Mesenchymal stem cell (in vitro differentiated cells and primary cell): ENCODE measurements around the gene CCDC184.
A peak's percentile ranks its signal among the peaks of the same experiment; 100 is the strongest.

ENCODE experiments used
- DNase-seq: peaks from one replicate; pipeline ENCODE4 v3.0.0-alpha.2; 2013
- H2AFZ ChIP-seq: one replicate; pipeline ENCODE4 v1.6.1; 2013; ENCODE audit warnings: low read depth, mild to moderate bottlenecking, control low read depth, inconsistent platforms, low read length, moderate library complexity
- H2AK5ac ChIP-seq: 2 replicates; pipeline ENCODE4 v1.6.1; 2013; ENCODE audit warnings: low read length, moderate library complexity, mild to moderate bottlenecking, inconsistent platforms; ENCODE audit not compliant: severe bottlenecking
- H2BK120ac ChIP-seq: one replicate; pipeline ENCODE4 v1.6.1; 2013; ENCODE audit warnings: low read depth, mild to moderate bottlenecking, inconsistent platforms, low read length, moderate library complexity
- H2BK12ac ChIP-seq, 2 experiments: one replicate each; pipeline ENCODE4 v1.6.1; 2013; ENCODE audit warnings: inconsistent platforms in 2 of 2, low read length in 2 of 2, mild to moderate bottlenecking in 2 of 2, moderate library complexity in 2 of 2, control low read depth in 1 of 2
- H2BK15ac ChIP-seq: one replicate; pipeline ENCODE4 v1.6.1; 2013; ENCODE audit warnings: mild to moderate bottlenecking, low read depth, inconsistent platforms; ENCODE audit not compliant: poor library complexity, severe bottlenecking
- H2BK5ac ChIP-seq: 2 replicates; pipeline ENCODE4 v1.6.1; 2013; ENCODE audit warnings: low read depth, mild to moderate bottlenecking, low read length, control low read depth, inconsistent platforms; ENCODE audit not compliant: poor library complexity, severe bottlenecking
- H3K14ac ChIP-seq, 2 experiments: one replicate each; pipeline ENCODE4 v1.6.1; 2013; ENCODE audit warnings: inconsistent platforms in 2 of 2, low read length in 2 of 2, control low read depth in 1 of 2, mild to moderate bottlenecking in 1 of 2, moderate library complexity in 1 of 2
- H3K18ac ChIP-seq, 2 experiments: one replicate each; pipeline ENCODE4 v1.6.1; 2013; ENCODE audit warnings: inconsistent platforms in 2 of 2, low read length in 2 of 2, control low read depth in 1 of 2, low read depth in 1 of 2, mild to moderate bottlenecking in 1 of 2
- H3K23ac ChIP-seq, 2 experiments: one replicate each; pipeline ENCODE4 v1.6.1; 2013; ENCODE audit warnings: inconsistent platforms in 2 of 2, low read length in 2 of 2, mild to moderate bottlenecking in 2 of 2, moderate library complexity in 2 of 2, control low read depth in 1 of 2
- H3K27ac ChIP-seq: 2 replicates; pipeline ENCODE4 v1.5.1; 2013; ENCODE audit warnings: mild to moderate bottlenecking, moderate library complexity, low read length, control low read depth, inconsistent platforms; ENCODE audit not compliant: poor library complexity, severe bottlenecking
- H3K27me3 ChIP-seq, 2 experiments: 2 replicates each; pipeline versions ENCODE4 v1.6.1 to v1.7.0; 2013; ENCODE audit warnings: low read length in 2 of 2, mild to moderate bottlenecking in 2 of 2, moderate library complexity in 2 of 2, control low read depth in 1 of 2, inconsistent platforms in 1 of 2; ENCODE audit not compliant: control insufficient read depth in 1 of 2, insufficient read depth in 1 of 2
- H3K36me3 ChIP-seq, 2 experiments: 2 replicates each; pipeline versions ENCODE4 v1.6.1 to v1.7.0; 2013; ENCODE audit warnings: low read length in 2 of 2, control low read depth in 1 of 2, inconsistent platforms in 1 of 2, low read depth in 1 of 2, mild to moderate bottlenecking in 1 of 2; ENCODE audit not compliant: insufficient read depth in 2 of 2, control insufficient read depth in 1 of 2
- H3K4ac ChIP-seq, 2 experiments: one replicate each; pipeline ENCODE4 v1.6.1; 2013; ENCODE audit warnings: inconsistent platforms in 2 of 2, low read length in 2 of 2, mild to moderate bottlenecking in 2 of 2, moderate library complexity in 2 of 2, control low read depth in 1 of 2, low read depth in 1 of 2
- H3K4me1 ChIP-seq: 2 replicates; pipeline ENCODE4 v1.6.1; 2013; ENCODE audit warnings: low read depth, low read length, control low read depth; ENCODE audit not compliant: control insufficient read depth, insufficient read depth
- H3K4me2 ChIP-seq: 2 replicates; pipeline ENCODE4 v1.6.1; 2013; ENCODE audit warnings: low read length, mild to moderate bottlenecking, inconsistent platforms; ENCODE audit not compliant: poor library complexity, severe bottlenecking
- H3K4me3 ChIP-seq, 2 experiments: 2 replicates each; pipeline versions ENCODE4 v1.5.1 to v1.7.0; 2013; ENCODE audit warnings: low read length in 2 of 2, mild to moderate bottlenecking in 2 of 2, control low read depth in 1 of 2, low read depth in 1 of 2; ENCODE audit not compliant: insufficient read depth in 1 of 2
- H3K79me1 ChIP-seq: replicated peaks from 2 replicates; pipeline ENCODE4 v1.6.1; 2013; ENCODE audit warnings: mild to moderate bottlenecking, control low read depth, low read length, inconsistent platforms; ENCODE audit not compliant: poor library complexity, severe bottlenecking
- H3K9ac ChIP-seq: 2 replicates; pipeline ENCODE4 v1.7.0; 2013; ENCODE audit warnings: mild to moderate bottlenecking, low read length, moderate library complexity
- H3K9me3 ChIP-seq: 2 replicates; pipeline ENCODE4 v1.7.0; 2013; ENCODE audit warnings: mild to moderate bottlenecking, low read length; ENCODE audit not compliant: control insufficient read depth
- H4K8ac ChIP-seq: one replicate; pipeline ENCODE4 v1.6.1; 2013; ENCODE audit warnings: inconsistent platforms, mild to moderate bottlenecking, low read length, moderate library complexity
- H4K91ac ChIP-seq: one replicate; pipeline ENCODE4 v1.6.1; 2013; ENCODE audit warnings: mild to moderate bottlenecking, low read length, inconsistent platforms
- WGBS: methylation state at CpG from one replicate; pipeline ENCODE4 v1.1.7; 2013; ENCODE audit warnings: mixed read lengths; 5-methylcytosine and 5-hydroxymethylcytosine counted together

Gene CCDC184

DNA sequence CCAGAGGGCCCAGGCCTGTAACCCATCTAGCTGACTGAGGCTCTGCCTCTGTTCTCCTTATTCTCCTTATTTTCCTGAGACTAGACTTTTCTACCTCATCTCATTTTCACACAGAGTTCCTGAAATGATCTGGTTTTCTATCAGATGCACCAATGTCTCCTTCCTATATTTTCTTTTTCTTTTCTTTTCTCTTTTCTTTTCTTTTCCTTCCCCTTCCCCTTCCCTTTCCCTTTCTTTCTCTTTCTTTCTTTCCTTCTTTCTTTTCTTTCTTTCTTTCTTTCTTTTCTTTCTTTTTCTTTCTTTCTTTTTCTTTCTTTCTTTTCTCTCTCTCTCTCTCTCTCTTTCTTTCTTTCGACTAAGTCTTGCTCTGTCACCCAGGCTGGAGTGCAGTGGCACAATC, 3.0 kb upstream of the CCDC184 start:
- Histone ChIP-seq H3K36me3 (no peaks in the 10 kb centered on the region), H3K4me3 (no peak overlapping the region)

GRCh38 chr12:48180857-48181495, 2.5 kb upstream of the CCDC184 start:
- Histone ChIP-seq H3K4ac (no peak overlapping the region), H3K9ac (no peak overlapping the region), H4K8ac (no peak overlapping the region), H3K4me3 (no peak overlapping the region), H3K27ac (no peak overlapping the region), H2BK5ac (no peak overlapping the region), H3K4me2 (no peak overlapping the region), H2AFZ (no peak overlapping the region), H2BK12ac (no peak overlapping the region), H3K36me3 (no peaks in the 10 kb centered on the region), H3K4me1 (peaks cover 12% of the 10 kb centered on the region), H2AK5ac (no peak overlapping the region), H3K27me3 (peaks cover 77 to 83% of the 10 kb centered on the region in 2 experiments), H3K23ac (no peak overlapping the region), H3K79me1 (no peaks in the 10 kb centered on the region), H2BK120ac (no peak overlapping the region), H3K9me3 (no peaks in the 10 kb centered on the region), H4K91ac (no peak overlapping the region), H3K14ac (no peak overlapping the region), H2BK15ac (no peak overlapping the region), H3K18ac (no peak overlapping the region)
- whole genome bisulfite sequencing = 88% methylated on average over 2 of the region's 2 CpGs
- no peak for DNase-seq

More for the DNA sequence above, 3.0 kb upstream of the CCDC184 start:
- no peak for DNase-seq
- Histone ChIP-seq H3K27me3 (peaks cover 71 to 81% of the 10 kb centered on the region in 2 experiments), H3K4me1 (peaks cover 12% of the 10 kb centered on the region), H2BK12ac (no peak overlapping the region), H2AFZ (no peak overlapping the region), H3K4ac (no peak overlapping the region), H4K8ac (no peak overlapping the region), H3K4me2 (no peak overlapping the region), H3K79me1 (no peaks in the 10 kb centered on the region), H3K18ac (no peak overlapping the region), H3K9ac (no peak overlapping the region), H4K91ac (no peak overlapping the region), H2BK120ac (no peak overlapping the region), H3K23ac (no peak overlapping the region), H3K27ac (no peak overlapping the region), H3K14ac (no peak overlapping the region), H2BK15ac (no peak overlapping the region), H2BK5ac (no peak overlapping the region), H2AK5ac (no peak overlapping the region), H3K9me3 (no peaks in the 10 kb centered on the region)
- 85% methylated on average over 1 of the region's 1 CpG for WGBS

DNA sequence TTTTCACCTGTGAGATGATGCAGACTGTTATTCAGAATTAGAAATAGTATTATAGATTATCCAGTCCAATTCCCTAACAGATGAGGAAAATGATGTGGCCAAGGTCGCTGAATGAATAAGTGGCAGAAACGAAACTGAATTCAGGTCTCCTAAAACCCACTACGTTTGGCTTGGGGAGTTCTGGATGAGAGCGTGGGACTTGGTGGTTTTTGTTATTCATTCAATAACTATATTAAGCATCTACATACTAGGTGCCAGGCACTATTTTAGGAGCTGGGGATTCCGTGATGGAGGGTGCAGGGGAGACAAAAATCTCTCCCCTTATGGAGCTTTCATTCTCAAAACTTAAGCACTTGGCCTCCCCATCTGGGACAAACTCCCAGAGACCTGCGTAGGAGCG, 813 bp upstream of the CCDC184 start:
- Histone ChIP-seq H3K18ac (no peak overlapping the region), H3K27ac (no peak overlapping the region), H3K9ac (peak overlapping the region; percentile 89), H3K14ac (no peak overlapping the region), H2BK120ac (no peak overlapping the region), H3K4me3 (peak overlapping the region in 1 of 2 experiments; percentile 95), H3K27me3 (peaks cover 68 to 87% of the 10 kb centered on the region in 2 experiments), H3K36me3 (no peaks in the 10 kb centered on the region), H2AK5ac (no peak overlapping the region), H2BK15ac (no peak overlapping the region), H4K8ac (no peak overlapping the region), H3K4me1 (peaks cover 12% of the 10 kb centered on the region), H3K4me2 (peak overlapping the region; percentile 91), H3K79me1 (no peaks in the 10 kb centered on the region), H4K91ac (no peak overlapping the region), H2BK12ac (no peak overlapping the region), H3K4ac (no peak overlapping the region), H3K9me3 (no peaks in the 10 kb centered on the region), H2AFZ (peak overlapping the region; percentile 93), H3K23ac (peak overlapping the region in 1 of 2 experiments; percentile 64), H2BK5ac (no peak overlapping the region)
- 13% methylated on average over 3 of the region's 7 CpGs for WGBS
- no peak for DNase-seq

DNA sequence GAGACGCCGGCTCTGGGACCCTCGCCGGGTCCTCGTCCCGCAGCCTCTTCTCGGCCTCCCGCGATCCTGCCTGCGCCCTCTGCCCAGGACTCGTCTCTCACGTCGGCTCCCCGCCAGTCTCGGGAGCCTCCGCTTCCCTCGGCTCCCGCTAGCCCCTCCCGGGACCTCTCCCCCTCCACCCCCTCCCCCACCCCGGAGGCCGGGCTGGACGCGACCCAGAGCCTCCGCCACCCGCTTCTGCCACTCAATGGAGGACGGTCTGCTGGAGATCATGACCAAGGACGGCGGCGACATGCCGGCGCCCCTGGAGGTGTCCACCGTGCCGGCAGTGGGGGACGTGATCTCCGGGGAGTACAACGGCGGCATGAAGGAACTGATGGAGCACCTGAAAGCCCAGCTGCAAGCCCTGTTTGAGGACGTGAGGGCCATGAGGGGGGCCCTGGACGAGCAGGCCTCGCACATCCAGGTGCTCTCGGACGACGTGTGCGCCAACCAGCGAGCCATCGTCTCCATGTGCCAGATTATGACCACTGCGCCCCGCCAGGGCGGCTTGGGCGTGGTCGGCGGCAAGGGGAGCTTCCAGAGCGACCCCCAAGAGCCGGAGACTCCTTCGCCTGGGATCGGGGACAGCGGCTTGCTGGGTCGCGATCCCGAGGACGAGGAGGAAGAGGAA, 568 bp downstream of the CCDC184 start:
- H3K4me2 ChIP-seq = peak overlapping the region; percentile 91
- H3K4ac ChIP-seq = no peak overlapping the region
- peak overlapping the region in 1 of 2 experiments; percentile 59 for H2BK12ac ChIP-seq
- no peak overlapping the region for H3K14ac ChIP-seq
- no peak overlapping the region for H3K27ac ChIP-seq
- DNase-seq = no peak
- H3K27me3 ChIP-seq = peaks cover 54 to 81% of the 10 kb centered on the region in 2 experiments
- no peaks in the 10 kb centered on the region for H3K79me1 ChIP-seq
- no peak overlapping the region for H2BK120ac ChIP-seq
- no peak overlapping the region for H3K23ac ChIP-seq
- peaks cover 12% of the 10 kb centered on the region for H3K4me1 ChIP-seq
- H3K36me3 ChIP-seq = no peaks in the 10 kb centered on the region
- H3K18ac ChIP-seq = peak overlapping the region; percentile 28 to 44
- H4K8ac ChIP-seq = peak overlapping the region; percentile 75
- H3K9ac ChIP-seq = peak overlapping the region; percentile 89
- H2AK5ac ChIP-seq = no peak overlapping the region
- WGBS = 10% methylated on average over 61 of the region's 61 CpGs
- peak overlapping the region; percentile 67 to 95 for H3K4me3 ChIP-seq
- no peak overlapping the region for H2BK5ac ChIP-seq
- no peaks in the 10 kb centered on the region for H3K9me3 ChIP-seq
- peak overlapping the region; percentile 79 for H2AFZ ChIP-seq
- peak overlapping the region; percentile 24 for H4K91ac ChIP-seq
- no peak overlapping the region for H2BK15ac ChIP-seq
